HEK293 (cell line): ENCODE measurements around the gene BET1.

Source experiments
- CTCF ChIA-PET: fragments of 350-600 bp; formaldehyde crosslinking; extraction: SDS; loops from one replicate; lab custom pipeline; 2021; ENCODE audit warnings: antibody characterized with exemption; lab: Yijun Ruan, JAX
- POLR2A ChIA-PET: fragments of 300-600 bp; formaldehyde crosslinking; extraction: SDS; loops from one replicate; lab custom pipeline; 2020; ENCODE audit warnings: antibody characterized with exemption, inconsistent platforms; lab: Yijun Ruan, JAX
- H3K27ac ChIP-seq: fragments of 200-500 bp; sonication (Bioruptor generic); 2 replicates; pipeline ENCODE4 v1.5.1; 2014; ENCODE audit warnings: low read depth, low read length, control low read depth, inconsistent platforms; ENCODE audit errors: extremely low read depth
- H3K36me3 ChIP-seq, 2 experiments: fragments of 200-500 bp in 1 of 2; sonication (Bioruptor generic) in 1 of 2; 1 replicate in 1 of 2; 2 replicates in 1 of 2; pipeline ENCODE4 v1.5.1; 2014 to 2017; ENCODE audit warnings: inconsistent platforms in 2 of 2, low read length in 2 of 2; ENCODE audit not compliant: control insufficient read depth in 2 of 2, insufficient read depth in 1 of 2
- H3K4me1 ChIP-seq: fragments of 200-500 bp; sonication (Bioruptor generic); 2 replicates; pipeline ENCODE4 v1.5.1; 2014; ENCODE audit warnings: mild to moderate bottlenecking, low read length, inconsistent platforms; ENCODE audit not compliant: control insufficient read depth, insufficient read depth
- H3K4me3 ChIP-seq: 2 replicates; pipeline ENCODE4 v1.5.1; 2011; ENCODE audit warnings: low read depth, mild to moderate bottlenecking, control low read depth, low read length, moderate library complexity
- H3K9me3 ChIP-seq: fragments of 200-500 bp; sonication (Bioruptor generic); 2 replicates; pipeline ENCODE4 v1.5.1; 2014; ENCODE audit warnings: low read depth, low read length, inconsistent platforms; ENCODE audit not compliant: control insufficient read depth, insufficient read depth
- OSR2 ChIP-seq: fragments of 450-650 bp; formaldehyde crosslinking; IDR thresholded peaks from 2 replicates; pipeline ENCODE4 v1.5.1; 2016; ENCODE audit warnings: missing biosample characterization, missing genetic modification characterization
- PATZ1 ChIP-seq: fragments of 450-650 bp; formaldehyde crosslinking; IDR thresholded peaks from 2 replicates; pipeline ENCODE4 v1.5.1; 2016; ENCODE audit warnings: missing biosample characterization, missing genetic modification characterization
- PRDM1 ChIP-seq: fragments of 450-650 bp; formaldehyde crosslinking; IDR thresholded peaks from 2 replicates; pipeline ENCODE4; 2016; ENCODE audit warnings: missing biosample characterization, missing genetic modification characterization
- ZFP3 ChIP-seq: fragments of 450-650 bp; formaldehyde crosslinking; IDR thresholded peaks from 2 replicates; pipeline ENCODE4 v1.5.1; 2016; ENCODE audit warnings: low read depth, missing biosample characterization, missing genetic modification characterization
- ZFP41 ChIP-seq: fragments of 450-650 bp; formaldehyde crosslinking; IDR thresholded peaks from 2 replicates; pipeline ENCODE4 v1.5.1; 2016; ENCODE audit warnings: missing biosample characterization, missing genetic modification characterization, borderline replicate concordance
- ZIC2 ChIP-seq: fragments of 450-650 bp; formaldehyde crosslinking; IDR thresholded peaks from 2 replicates; pipeline ENCODE4 v1.5.1; 2016; ENCODE audit warnings: missing biosample characterization, missing genetic modification characterization
- ZNF155 ChIP-seq: fragments of 450-650 bp; formaldehyde crosslinking; IDR thresholded peaks from 2 replicates; pipeline ENCODE4 v1.5.1; 2016; ENCODE audit warnings: missing biosample characterization, missing genetic modification characterization
- ZNF223 ChIP-seq: fragments of 450-650 bp; formaldehyde crosslinking; IDR thresholded peaks from 2 replicates; pipeline ENCODE4 v1.5.1; 2016; ENCODE audit warnings: missing biosample characterization, missing genetic modification characterization
- ZNF433 ChIP-seq: fragments of 450-650 bp; formaldehyde crosslinking; IDR thresholded peaks from 2 replicates; pipeline ENCODE4 v1.5.1; 2016; ENCODE audit warnings: missing biosample characterization, missing genetic modification characterization, low read depth
- ZNF558 ChIP-seq: fragments of 450-650 bp; formaldehyde crosslinking; IDR thresholded peaks from 2 replicates; pipeline ENCODE4 v1.5.1; 2016; ENCODE audit warnings: missing biosample characterization, missing genetic modification characterization
- ZNF580 ChIP-seq: fragments of 450-650 bp; formaldehyde crosslinking; IDR thresholded peaks from 2 replicates; pipeline ENCODE4 v1.5.1; 2016; ENCODE audit warnings: missing biosample characterization, missing genetic modification characterization
- ZNF621 ChIP-seq: fragments of 450-650 bp; formaldehyde crosslinking; IDR thresholded peaks from 2 replicates; pipeline ENCODE4 v1.5.1; 2017; ENCODE audit warnings: missing biosample characterization, missing genetic modification characterization
- ZNF624 ChIP-seq: fragments of 450-650 bp; formaldehyde crosslinking; IDR thresholded peaks from 2 replicates; pipeline ENCODE4 v1.5.1; 2017; ENCODE audit warnings: missing biosample characterization, missing genetic modification characterization
- ZNF701 ChIP-seq: fragments of 450-650 bp; formaldehyde crosslinking; IDR thresholded peaks from 2 replicates; pipeline ENCODE4 v1.5.1; 2016; ENCODE audit warnings: missing biosample characterization, missing genetic modification characterization
- ZSCAN5A ChIP-seq: fragments of 450-650 bp; formaldehyde crosslinking; IDR thresholded peaks from 2 replicates; pipeline ENCODE4 v1.5.1; 2016; ENCODE audit warnings: missing biosample characterization, missing genetic modification characterization

The BET1 gene

GRCh38 chr7:94004024-94004951 is at the start of gene BET1 (continued):
- TF ChIP-seq ZSCAN5A (tag by site-specific recombination) (no peak), ZNF433 (tag by site-specific recombination) (no peak), ZFP3 (no peak), ZNF580 (no peak), ZNF223 (tag by site-specific recombination) (no peak)

- CTCF ChIA-PET: interaction anchor here (0.6 to 0.7 kb wide), 2 partner anchors 13 to 1671 kb away, joined by 4 read pairs; no protein-coding TSS in a partner anchor
Measured at GRCh38 chr7:94053532-94053931, 49.4 kb upstream of the BET1 start.

GRCh38 chr7:94052398-94053180 is 48.4 kb upstream of the BET1 start:
- Histone ChIP-seq H3K4me3 (no peak overlapping the region), H3K9me3 (no peaks in the 10 kb centered on the region), H3K36me3 (no peaks in the 10 kb centered on the region), H3K27ac (no peak overlapping the region), H3K4me1 (no peaks in the 10 kb centered on the region)
- ChIA-PET POLR2A (no interaction called here), CTCF (interaction anchor here (0.6 kb wide), 1 partner anchor 1672 kb away, joined by 4 read pairs; no protein-coding TSS in a partner anchor)
- TF ChIP-seq ZNF624 (tag by site-specific recombination): no peak
- no peak for TF ChIP-seq ZFP41 (tag by site-specific recombination)
- no peak for TF ChIP-seq ZNF621
- TF ChIP-seq PATZ1 (tag by site-specific recombination): no peak
- TF ChIP-seq ZNF701 (tag by site-specific recombination): no peak
- no peak for TF ChIP-seq ZIC2
- no peak for TF ChIP-seq ZNF558 (tag by site-specific recombination)
- no peak for TF ChIP-seq OSR2 (tag by site-specific recombination)

More at GRCh38 chr7:94053532-94053931, 49.4 kb upstream of the BET1 start:
- no peak overlapping the region for H3K4me3 ChIP-seq
- H3K27ac ChIP-seq: no peak overlapping the region
- no peaks in the 10 kb centered on the region for H3K36me3 ChIP-seq
- TF ChIP-seq PRDM1 (tag by site-specific recombination) (peak; percentile 70), ZNF155 (tag by site-specific recombination) (no peak)
- TF ChIP-seq, all 188 proteins: peak for 1
- H3K9me3 ChIP-seq: no peaks in the 10 kb centered on the region
- no peaks in the 10 kb centered on the region for H3K4me1 ChIP-seq
- POLR2A ChIA-PET: no interaction called here
